Lower leg skin (tissue), 3 donors: ENCODE data around the gene TMEM196.

Experiments
- CTCF ChIP-seq, 3 donors: fragments of 450-650 bp; IDR thresholded peaks; one replicate each; pipeline ENCODE4 v1.5.1; 2016; ENCODE audit warnings: antibody characterized with exemption in 3 of 3, mild to moderate bottlenecking in 3 of 3, moderate library complexity in 2 of 3
- POLR2A ChIP-seq, 2 donors: fragments of 450-650 bp; IDR thresholded peaks; one replicate each; pipeline ENCODE4 v1.6.1; 2016 to 2017; ENCODE audit warnings: antibody characterized with exemption in 2 of 2, mild to moderate bottlenecking in 1 of 2, moderate library complexity in 1 of 2

GRCh38 chr7:19677180-19677579 is 96.2 kb downstream of the TMEM196 start:
- TF ChIP-seq CTCF (IDR thresholded peaks at IDR 0.05) (no peak), POLR2A (IDR thresholded peaks at IDR 0.05) (no peak)
